Activated T-helper 1 cell treated with anti-CD3 and anti-CD28 coated beads, Interleukin-12 subunit alpha, Interleukin-12 subunit beta, Interleukin-2, Interleukin-4 antibody, amounts not matched to agents 30 ng/mL and 10 ng/mL and 1 ng/mL, durations not matched to agents 14 hours and 24 hours and 36 hours (primary cell): Measurements from ENCODE around the gene KDM2B. TPM values are rescaled to one million over a fixed set of nuclear protein-coding genes. Genes with fewer than 3 reads are reported as not detected.
"Not testable (repeated sequence)": the region's sequence is repeated elsewhere in the genome, so short reads cannot be mapped to it uniquely, and the experiment has no call there.

Source experiments
- DNase-seq: peaks from one replicate; pipeline ENCODE4 v3.0.0; 2021; ENCODE audit warnings: low spot score
- H3K27ac Mint-ChIP-seq: one replicate; pipeline ENCODE4 v1.8.0; 2021; ENCODE audit warnings: mild to moderate bottlenecking, mixed read lengths
- H3K27me3 Mint-ChIP-seq: one replicate; pipeline ENCODE4 v1.8.0; 2022; ENCODE audit warnings: mild to moderate bottlenecking, moderate library complexity, mixed read lengths; ENCODE audit not compliant: insufficient read depth
- H3K36me3 Mint-ChIP-seq: one replicate; pipeline ENCODE4 v1.8.0; 2021; ENCODE audit warnings: low read depth, mixed read lengths
- H3K4me1 Mint-ChIP-seq: one replicate; pipeline ENCODE4 v1.8.0; 2021; ENCODE audit warnings: low read depth, mixed read lengths
- H3K4me3 Mint-ChIP-seq: one replicate; pipeline ENCODE4 v1.8.0; 2021; ENCODE audit warnings: mild to moderate bottlenecking, moderate library complexity, mixed read lengths
- H3K9me3 Mint-ChIP-seq: one replicate; pipeline ENCODE4 v1.8.0; 2021; ENCODE audit warnings: mixed read lengths
- intact Hi-C: fragments of 100-400 bp; cut with micrococcal nuclease; formaldehyde crosslinking; loops from one replicate; pipeline ENCODE4 v1.15.1; 2024
- total RNA-seq: library from RNA; stranded (reverse); gene quantifications from 2 replicates; pipeline ENCODE4 v1.2.3, GENCODE V29; 2022

The KDM2B gene
- total RNA-seq, 1 donor from 2014 or later = 60.1 TPM

DNA sequence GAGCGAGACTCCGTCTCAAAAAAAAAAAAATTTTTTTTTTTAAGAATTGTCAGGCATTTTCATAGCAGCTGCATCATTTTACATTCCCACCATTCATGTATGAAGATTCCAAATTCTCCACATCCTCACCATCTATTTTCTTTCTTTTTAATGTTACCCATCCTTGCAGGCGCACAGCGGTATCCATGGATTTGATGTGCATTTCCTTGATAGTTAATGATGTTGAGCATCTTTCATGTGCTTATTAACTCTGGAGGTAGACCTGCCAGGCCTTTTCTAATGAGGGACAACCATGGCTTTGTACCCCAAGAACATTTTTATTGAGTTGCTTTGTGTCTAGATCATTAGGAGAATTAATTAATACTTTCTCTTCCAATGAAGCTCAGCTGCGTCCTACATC, 182.5 kb downstream of the KDM2B start:
- Mint-ChIP-seq H3K27ac (no peak overlapping the region), H3K4me1 (peaks cover 31% of the 10 kb centered on the region), H3K36me3 (peaks cover 12% of the 10 kb centered on the region), H3K4me3 (peak overlapping the region; percentile 92), H3K27me3 (no peaks in the 10 kb centered on the region), H3K9me3 (no peaks in the 10 kb centered on the region)
- no peak for DNase-seq
- intact Hi-C loops = no loop called here

DNA sequence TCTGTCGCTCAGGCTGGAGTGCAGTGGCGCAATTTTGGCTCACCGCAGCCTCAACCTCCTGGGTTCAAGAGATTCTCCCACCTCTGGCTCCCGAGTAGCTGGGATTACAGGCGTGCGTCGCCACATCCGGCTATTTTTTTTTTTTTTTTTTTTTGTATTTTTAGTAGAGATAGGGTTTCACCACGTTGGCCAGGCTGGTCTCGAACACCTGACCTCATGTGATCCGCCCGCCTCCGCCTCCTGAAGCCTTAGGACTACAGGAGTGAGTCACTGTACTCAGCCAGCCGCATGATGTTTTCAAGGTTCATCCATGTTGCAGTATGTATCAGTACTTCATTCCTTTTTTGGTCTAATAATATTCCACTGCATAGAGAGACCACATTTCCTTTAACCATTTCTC, 183.3 kb downstream of the KDM2B start:
- Mint-ChIP-seq H3K36me3 (peaks cover 7% of the 10 kb centered on the region), H3K4me1 (peaks cover 27% of the 10 kb centered on the region), H3K9me3 (no peaks in the 10 kb centered on the region), H3K27me3 (no peaks in the 10 kb centered on the region), H3K27ac (no peak overlapping the region), H3K4me3 (no peak overlapping the region)
- intact Hi-C loops = no loop called here
- DNase-seq = no peak

DNA sequence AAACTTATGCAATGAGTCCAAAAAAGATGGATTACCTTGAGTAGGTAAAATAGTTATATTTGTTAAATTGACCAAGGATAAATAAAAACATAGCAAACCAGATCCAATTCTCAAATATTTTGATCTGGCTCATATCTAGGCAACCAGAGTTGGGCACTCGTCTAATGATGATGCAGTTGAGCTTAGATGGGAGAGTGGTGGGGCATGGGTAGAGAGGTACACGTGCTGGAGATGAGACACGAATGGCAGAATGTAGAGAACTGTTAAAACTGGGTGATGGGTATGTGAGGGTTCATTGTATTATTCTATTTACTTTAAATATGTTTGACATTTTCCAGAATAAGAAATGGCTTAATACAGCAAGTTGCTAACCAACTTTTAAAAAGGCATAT, 188.5 kb downstream of the KDM2B start:
- intact Hi-C loops = no loop called here
- H3K9me3 Mint-ChIP-seq = no peaks in the 10 kb centered on the region
- no peaks in the 10 kb centered on the region for H3K27me3 Mint-ChIP-seq
- no peak for DNase-seq
- H3K36me3 Mint-ChIP-seq = peaks cover 6% of the 10 kb centered on the region
- H3K4me3 Mint-ChIP-seq = no peak overlapping the region
- peak overlapping the region; percentile 21 for H3K27ac Mint-ChIP-seq
- H3K4me1 Mint-ChIP-seq = peaks cover 20% of the 10 kb centered on the region

DNA sequence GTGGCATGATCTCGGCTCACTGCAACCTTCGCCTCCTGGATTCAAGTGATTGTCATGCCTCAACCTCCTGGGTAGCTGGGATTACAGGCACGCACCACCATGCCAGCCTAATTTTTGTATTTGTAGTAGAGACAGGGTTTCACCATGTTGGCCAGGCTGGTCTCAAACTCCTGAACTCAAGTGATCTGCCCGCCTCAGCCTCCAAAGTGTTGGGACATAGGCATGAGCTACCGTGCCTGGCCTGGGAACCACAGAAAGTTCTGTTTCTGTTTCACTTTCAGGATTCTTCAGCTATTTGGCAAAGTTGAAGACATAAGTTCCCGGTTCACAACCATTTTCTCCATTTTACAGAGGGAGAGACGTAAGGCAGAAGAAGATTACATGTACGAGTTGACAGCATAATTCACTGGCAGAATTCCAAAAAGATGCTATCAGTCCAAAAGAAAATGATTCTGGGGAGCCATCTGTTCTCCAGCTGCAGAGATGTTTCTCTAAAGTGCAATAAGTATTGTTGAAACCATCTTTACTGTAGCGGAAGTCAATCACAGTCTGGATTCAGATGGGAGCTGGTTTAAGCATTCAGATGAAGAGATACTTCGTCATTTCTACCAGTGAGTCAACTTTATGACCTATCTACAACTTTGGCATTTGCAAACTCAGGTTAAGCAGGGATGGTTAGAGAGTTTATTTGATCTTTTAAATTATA, 189.1 kb downstream of the KDM2B start:
- Mint-ChIP-seq H3K27me3 (no peaks in the 10 kb centered on the region), H3K27ac (peak overlapping the region; percentile 21), H3K9me3 (no peaks in the 10 kb centered on the region), H3K36me3 (peaks cover 6% of the 10 kb centered on the region), H3K4me3 (peak overlapping the region; percentile 2), H3K4me1 (peaks cover 20% of the 10 kb centered on the region)
- peak; percentile 31 for DNase-seq
- intact Hi-C loops = loop anchor here (1.0 kb wide), 1 partner anchor 9 kb away; the partner anchor contains the start of gene RNF34

DNA sequence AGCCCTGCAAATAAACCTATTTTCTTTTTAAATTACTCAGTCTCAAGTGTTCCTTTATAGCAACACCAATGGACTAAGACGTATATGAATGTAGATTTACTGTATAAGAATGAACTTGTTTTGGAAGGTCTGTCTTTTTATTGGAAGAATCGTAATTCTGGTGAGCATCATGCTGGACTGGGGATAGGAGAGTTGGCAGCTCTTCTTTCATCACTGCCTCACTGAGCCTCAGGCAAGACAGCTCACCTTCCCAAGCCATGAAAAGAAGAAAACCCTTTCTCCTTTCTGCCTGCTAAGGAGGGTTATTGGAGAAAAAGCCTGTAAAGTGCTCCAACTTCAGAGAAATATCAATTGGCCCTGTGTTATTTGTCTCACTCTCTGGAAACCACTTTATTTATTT, 190.0 kb downstream of the KDM2B start:
- H3K27ac Mint-ChIP-seq = no peak overlapping the region
- intact Hi-C loops = loop anchor here (1.0 kb wide), 1 partner anchor 9 kb away; the partner anchor contains the start of gene RNF34

DNA sequence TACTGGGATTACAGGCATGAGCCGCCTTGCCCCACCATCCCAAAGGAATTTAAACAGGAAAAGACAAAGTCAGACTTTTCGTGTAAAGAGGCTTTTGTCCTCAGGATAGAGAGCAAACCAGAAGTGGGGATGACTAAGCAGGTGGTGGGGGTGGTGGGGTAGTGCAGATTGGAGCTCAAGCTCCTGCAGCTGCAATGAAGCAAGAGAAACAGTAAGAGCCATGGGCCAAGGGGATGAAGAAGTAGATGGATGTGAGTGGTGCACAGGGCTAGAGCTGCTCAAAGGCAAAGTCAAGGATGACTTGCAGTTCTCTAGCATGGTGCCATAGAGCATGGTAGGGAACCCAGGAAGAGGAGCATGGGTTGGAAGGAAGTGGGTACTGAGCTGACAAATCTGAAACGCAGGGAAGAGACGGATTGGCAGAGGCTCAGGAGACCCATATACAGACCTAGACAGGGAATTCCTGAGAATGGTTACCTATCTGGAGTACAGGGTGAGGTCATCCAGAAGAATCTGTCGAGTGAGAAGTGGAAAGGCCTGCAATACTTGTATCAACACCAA, 192.3 kb downstream of the KDM2B start:
- no peak overlapping the region for H3K4me3 Mint-ChIP-seq
- intact Hi-C loops = no loop called here
- DNase-seq = no peak
- no peak overlapping the region for H3K27ac Mint-ChIP-seq
- no peaks in the 10 kb centered on the region for H3K27me3 Mint-ChIP-seq
- peaks cover 6% of the 10 kb centered on the region for H3K36me3 Mint-ChIP-seq
- peaks cover 20% of the 10 kb centered on the region for H3K4me1 Mint-ChIP-seq
- H3K9me3 Mint-ChIP-seq = no peaks in the 10 kb centered on the region

More for the DNA sequence above, 190.0 kb downstream of the KDM2B start:
- Mint-ChIP-seq H3K36me3 (peaks cover 6% of the 10 kb centered on the region), H3K4me1 (peaks cover 20% of the 10 kb centered on the region), H3K27me3 (no peaks in the 10 kb centered on the region), H3K9me3 (no peaks in the 10 kb centered on the region), H3K4me3 (no peak overlapping the region)
- no peak for DNase-seq

DNA sequence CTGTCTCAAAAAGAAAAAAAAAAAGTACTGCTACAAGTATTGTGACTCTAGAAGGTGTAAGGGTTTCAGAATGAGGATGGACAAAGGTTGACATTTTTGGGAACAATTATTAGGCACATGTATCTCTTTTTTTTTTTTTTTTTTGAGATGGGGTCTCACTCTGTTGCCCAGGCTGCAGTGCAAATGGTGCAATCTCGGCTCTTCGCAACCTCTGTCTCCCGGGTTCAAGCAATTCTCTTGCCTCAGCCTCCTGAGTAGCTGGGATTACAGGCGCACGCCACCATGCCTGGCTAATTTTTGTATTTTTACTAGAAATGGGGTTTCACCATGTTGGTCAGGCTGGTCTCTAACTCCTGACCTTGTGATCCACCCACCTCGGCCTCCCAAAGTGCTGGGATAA, 195.9 kb downstream of the KDM2B start:
- H3K9me3 Mint-ChIP-seq, intact Hi-C loops, H3K27ac Mint-ChIP-seq, H3K4me3 Mint-ChIP-seq, DNase-seq, H3K36me3 Mint-ChIP-seq, H3K4me1 Mint-ChIP-seq, H3K27me3 Mint-ChIP-seq: not testable (repeated sequence)

DNA sequence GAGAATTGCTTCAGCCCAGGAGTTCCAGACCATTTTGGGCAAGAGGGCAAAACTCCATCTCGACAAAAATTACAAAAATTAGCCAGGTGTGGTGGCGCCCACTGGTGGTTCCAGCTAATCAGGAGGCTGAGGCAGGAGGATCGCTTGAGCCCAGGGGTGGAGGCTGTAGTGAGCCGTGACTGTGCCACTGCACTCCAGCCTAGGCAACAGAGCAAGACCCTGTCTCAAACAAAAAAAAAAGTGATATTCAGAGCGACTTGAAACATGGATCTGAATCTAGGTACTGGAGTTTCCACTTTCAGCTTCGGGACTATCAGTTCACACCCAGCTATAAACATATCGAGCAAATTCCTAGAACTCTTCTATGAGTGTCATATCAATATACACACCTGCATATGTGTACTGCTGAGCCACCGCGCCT, 197.2 kb downstream of the KDM2B start:
- Mint-ChIP-seq H3K36me3 (peaks cover 3% of the 10 kb centered on the region), H3K4me3 (no peak overlapping the region), H3K27me3 (peaks cover 9% of the 10 kb centered on the region), H3K4me1 (peaks cover 6% of the 10 kb centered on the region), H3K9me3 (no peaks in the 10 kb centered on the region), H3K27ac (no peak overlapping the region)
- intact Hi-C loops = no loop called here
- no peak for DNase-seq

DNA sequence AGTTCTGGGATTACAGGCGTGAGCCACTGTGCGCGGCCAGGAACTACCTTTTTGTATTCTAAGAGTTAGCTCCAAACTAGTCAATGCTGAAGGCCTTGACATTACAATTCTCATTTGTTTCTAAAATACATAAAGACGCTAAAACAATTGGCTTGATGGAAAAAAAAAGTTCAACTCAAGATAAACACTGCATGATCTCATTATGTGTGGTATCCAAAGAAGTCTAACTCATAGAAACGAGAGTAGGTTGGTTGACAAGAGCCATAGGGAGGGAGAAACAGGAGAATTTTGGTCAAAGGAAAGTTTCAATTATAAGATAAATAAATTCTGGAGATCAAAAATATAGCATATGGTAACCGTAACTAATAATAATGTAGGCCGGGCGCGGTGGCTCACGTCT, 200.9 kb downstream of the KDM2B start:
- Mint-ChIP-seq H3K27me3 (peaks cover 15% of the 10 kb centered on the region), H3K4me3 (no peak overlapping the region), H3K27ac (no peak overlapping the region), H3K4me1 (no peaks in the 10 kb centered on the region), H3K36me3 (no peaks in the 10 kb centered on the region), H3K9me3 (no peaks in the 10 kb centered on the region)
- no peak for DNase-seq
- intact Hi-C loops = no loop called here

Other genes starting within 250 kb of the KDM2B start
- 139 and 144 TPM in 2 replicates for gene ANAPC5, start 228.6 kb downstream of the KDM2B start, total RNA-seq
- 80.6 and 83.7 TPM in 2 replicates for gene RNF34, start 180.9 kb downstream of the KDM2B start, total RNA-seq
- 61.5 and 67.0 TPM in 2 replicates for gene ORAI1, start 45.5 kb upstream of the KDM2B start, total RNA-seq
- 0.41 and 0.61 TPM in 2 replicates for gene MORN3, start 88.6 kb upstream of the KDM2B start, total RNA-seq
- gene TMEM120B, start 131.7 kb upstream of the KDM2B start, total RNA-seq = 17.5 and 18.3 TPM in 2 replicates
- gene RHOF, start 212.7 kb upstream of the KDM2B start, total RNA-seq = 111 and 112 TPM in 2 replicates
- gene SETD1B, start 223.0 kb upstream of the KDM2B start, total RNA-seq = 32.0 and 33.0 TPM in 2 replicates